WERI-Rb-1 (cell line): Measurements from ENCODE around the gene PDZRN4.

ENCODE experiments used
- DNase-seq: peaks from one replicate; pipeline ENCODE4 v3.0.0-alpha.2; 2020
- H3K27ac ChIP-seq: fragments of 250-450 bp; sonication (Bioruptor Pico); 2 replicates; pipeline ENCODE4 v1.5.1; 2020; ENCODE audit warnings: mild to moderate bottlenecking, moderate library complexity
- H3K27me3 ChIP-seq: fragments of 250-450 bp; sonication (Bioruptor Pico); 2 replicates; pipeline ENCODE4 v1.5.1; 2021; ENCODE audit warnings: mild to moderate bottlenecking, low read depth, moderate library complexity; ENCODE audit not compliant: insufficient read depth, severe bottlenecking
- H3K36me3 ChIP-seq: fragments of 250-450 bp; sonication (Bioruptor Pico); 2 replicates; pipeline ENCODE4 v1.5.1; 2020; ENCODE audit warnings: mild to moderate bottlenecking, moderate library complexity
- H3K4me3 ChIP-seq: 2 replicates; pipeline ENCODE4 v1.5.1; 2011; ENCODE audit warnings: low read depth, mild to moderate bottlenecking, control low read depth, low read length
- H3K9me3 ChIP-seq: fragments of 250-450 bp; sonication (Bioruptor Pico); 2 replicates; pipeline ENCODE4 v1.5.1; 2021; ENCODE audit warnings: mild to moderate bottlenecking, moderate library complexity; ENCODE audit not compliant: severe bottlenecking
- TF ChIP-seq, protein P1 (sequence below): IDR thresholded peaks from 2 replicates; pipeline ENCODE4 v1.5.1; 2011; ENCODE audit warnings: low read depth, mild to moderate bottlenecking, control low read depth, inconsistent platforms, low read length

Gene PDZRN4

DNA sequence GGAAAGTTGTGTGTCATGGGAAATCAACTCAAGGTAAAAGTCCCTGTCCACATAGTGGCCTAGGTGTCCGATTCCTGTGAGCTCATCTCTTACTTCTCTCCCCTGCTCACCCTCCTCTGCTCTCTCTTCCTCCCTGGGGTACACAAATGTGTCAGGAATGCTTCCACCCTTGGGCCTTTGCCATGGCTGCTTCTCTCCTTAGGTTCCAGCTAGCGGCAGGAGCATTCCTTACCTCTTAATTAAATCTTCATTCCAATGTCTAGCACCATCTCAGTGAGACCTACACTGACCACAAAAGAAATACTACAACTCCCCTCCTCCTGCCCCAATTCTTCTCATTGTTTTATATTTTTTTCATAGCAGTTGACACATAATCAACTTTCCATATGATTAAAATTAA, 298.6 kb downstream of the PDZRN4 start:
- Histone ChIP-seq H3K4me3 (no peak overlapping the region), H3K36me3 (no peaks in the 10 kb centered on the region), H3K27me3 (no peaks in the 10 kb centered on the region), H3K9me3 (no peaks in the 10 kb centered on the region), H3K27ac (no peak overlapping the region)
- TF ChIP-seq, protein P1, sequence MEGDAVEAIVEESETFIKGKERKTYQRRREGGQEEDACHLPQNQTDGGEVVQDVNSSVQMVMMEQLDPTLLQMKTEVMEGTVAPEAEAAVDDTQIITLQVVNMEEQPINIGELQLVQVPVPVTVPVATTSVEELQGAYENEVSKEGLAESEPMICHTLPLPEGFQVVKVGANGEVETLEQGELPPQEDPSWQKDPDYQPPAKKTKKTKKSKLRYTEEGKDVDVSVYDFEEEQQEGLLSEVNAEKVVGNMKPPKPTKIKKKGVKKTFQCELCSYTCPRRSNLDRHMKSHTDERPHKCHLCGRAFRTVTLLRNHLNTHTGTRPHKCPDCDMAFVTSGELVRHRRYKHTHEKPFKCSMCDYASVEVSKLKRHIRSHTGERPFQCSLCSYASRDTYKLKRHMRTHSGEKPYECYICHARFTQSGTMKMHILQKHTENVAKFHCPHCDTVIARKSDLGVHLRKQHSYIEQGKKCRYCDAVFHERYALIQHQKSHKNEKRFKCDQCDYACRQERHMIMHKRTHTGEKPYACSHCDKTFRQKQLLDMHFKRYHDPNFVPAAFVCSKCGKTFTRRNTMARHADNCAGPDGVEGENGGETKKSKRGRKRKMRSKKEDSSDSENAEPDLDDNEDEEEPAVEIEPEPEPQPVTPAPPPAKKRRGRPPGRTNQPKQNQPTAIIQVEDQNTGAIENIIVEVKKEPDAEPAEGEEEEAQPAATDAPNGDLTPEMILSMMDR = no peak
- DNase-seq = no peak

- Histone ChIP-seq H3K27ac (no peak overlapping the region), H3K36me3 (no peaks in the 10 kb centered on the region), H3K9me3 (no peaks in the 10 kb centered on the region), H3K27me3 (no peaks in the 10 kb centered on the region), H3K4me3 (no peak overlapping the region)
- no peak for DNase-seq
- TF ChIP-seq, protein P1 = no peak
Observed at GRCh38 chr12:41496009-41496408, 307.9 kb downstream of the PDZRN4 start.

- Histone ChIP-seq H3K27me3 (no peaks in the 10 kb centered on the region), H3K9me3 (no peaks in the 10 kb centered on the region), H3K36me3 (no peaks in the 10 kb centered on the region), H3K27ac (no peak overlapping the region), H3K4me3 (no peak overlapping the region)
- DNase-seq = no peak
- TF ChIP-seq, protein P1 = no peak
Observed at GRCh38 chr12:41497409-41497808, 309.3 kb downstream of the PDZRN4 start.

DNA sequence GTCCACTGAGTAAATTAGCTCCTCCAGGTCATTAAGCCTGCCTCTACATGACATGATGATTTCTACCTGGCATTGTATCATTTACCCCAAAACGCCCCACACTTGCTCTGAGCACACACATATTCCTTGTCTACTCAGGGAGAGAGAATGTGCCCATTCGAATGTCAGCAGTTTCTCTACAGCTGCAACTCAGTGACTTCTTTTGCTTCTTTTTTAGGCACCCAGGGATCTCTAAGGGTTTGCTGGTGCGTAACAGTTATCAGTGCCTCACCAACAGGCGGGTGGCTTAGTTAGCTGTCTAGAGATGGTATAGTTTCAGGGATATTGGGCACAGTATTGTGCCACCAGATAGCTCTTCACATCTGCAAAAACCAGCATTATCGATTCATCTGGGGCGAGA, 316.9 kb downstream of the PDZRN4 start:
- no peaks in the 10 kb centered on the region for H3K27me3 ChIP-seq
- DNase-seq = no peak
- no peaks in the 10 kb centered on the region for H3K9me3 ChIP-seq
- H3K4me3 ChIP-seq = no peak overlapping the region
- H3K36me3 ChIP-seq = no peaks in the 10 kb centered on the region
- TF ChIP-seq, protein P1 = no peak
- H3K27ac ChIP-seq = no peak overlapping the region

- Histone ChIP-seq H3K4me3 (no peak overlapping the region), H3K36me3 (no peaks in the 10 kb centered on the region), H3K27ac (no peak overlapping the region), H3K9me3 (no peaks in the 10 kb centered on the region), H3K27me3 (no peaks in the 10 kb centered on the region)
- DNase-seq = no peak
- TF ChIP-seq, protein P1 = no peak
Observed at GRCh38 chr12:41507286-41507685, 319.2 kb downstream of the PDZRN4 start.

- TF ChIP-seq, protein P1 = no peak
- Histone ChIP-seq H3K4me3 (no peak overlapping the region), H3K27ac (no peak overlapping the region), H3K36me3 (no peaks in the 10 kb centered on the region), H3K27me3 (no peaks in the 10 kb centered on the region), H3K9me3 (no peaks in the 10 kb centered on the region)
- DNase-seq = no peak
Observed at GRCh38 chr12:41509271-41510055, 321.3 kb downstream of the PDZRN4 start.
